Gastroesophageal sphincter (tissue), 3 donors: Measurements from ENCODE around the gene GRIK1.

Experiments used
- CTCF ChIP-seq, 4 experiments: fragments of 200-600 bp in 2 of 4; fragments of 450-650 bp in 2 of 4; sonication (generic) in 1 of 4; IDR thresholded peaks; one replicate each; pipeline ENCODE4 v1.5.1; 2017 to 2019; ENCODE audit warnings: antibody characterized with exemption in 4 of 4, mild to moderate bottlenecking in 2 of 4, moderate library complexity in 2 of 4
- POLR2A ChIP-seq, 2 donors: fragments of 450-650 bp; IDR thresholded peaks; one replicate each; pipeline ENCODE4 v1.6.1; 2017; ENCODE audit warnings: antibody characterized with exemption in 2 of 2, mild to moderate bottlenecking in 2 of 2, moderate library complexity in 1 of 2

- TF ChIP-seq CTCF (IDR thresholded peaks at IDR 0.05): no peak
- TF ChIP-seq POLR2A (IDR thresholded peaks at IDR 0.05): no peak
These were observed 228.6 kb downstream of the GRIK1 start for GRCh38 chr21:29711236-29711635.
